ENCODE data around the gene DYNLT2. TPM values are rescaled to one million over a fixed set of nuclear protein-coding genes. Genes with fewer than 3 reads are reported as not detected.

Gene DYNLT2
- total RNA-seq, 1 experiment from 2014 or later, result 1.8 TPM

DNA sequence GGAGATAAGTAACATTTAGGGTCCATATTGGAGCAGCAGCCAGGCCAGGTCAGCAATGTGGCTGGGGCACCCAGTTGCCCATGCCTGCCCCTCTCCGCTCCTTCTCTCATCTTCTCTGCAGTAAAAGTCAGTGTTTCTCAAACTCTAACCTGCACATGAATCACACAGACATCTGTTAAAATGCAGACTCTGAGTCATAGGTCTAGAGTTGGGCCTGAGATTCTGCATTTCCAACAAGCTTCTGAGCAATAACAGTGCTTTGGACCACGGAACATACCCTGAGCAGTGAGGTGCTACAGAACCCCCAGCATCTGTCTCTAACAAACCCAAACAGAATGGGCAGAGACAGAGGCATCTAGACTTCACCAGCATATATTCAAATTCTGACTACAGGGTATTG, 37.2 kb downstream of the DYNLT2 start:
- Mint-ChIP-seq H3K27me3 (ENCODE audit: low read depth) (no peaks in the 10 kb centered on the region), H3K36me3 (ENCODE audit: insufficient read depth in 1 of 3, low read depth in 3 of 3) (peaks cover 10 to 72% (median 67%) of the 10 kb centered on the region in 3 experiments; a peak in 6 of 7 replicates), H3K4me1 (no peaks in the 10 kb centered on the region), H3K27ac (no peak overlapping the region), H3K4me3 (no peak overlapping the region), H3K9me3 (no peaks in the 10 kb centered on the region)
- no peak overlapping the region for H3K4ac ChIP-seq (ENCODE audit: low read depth, low read length)
- no peak overlapping the region for H3K9ac ChIP-seq (ENCODE audit: extremely low read depth, insufficient read length, low read length)
- H2BK12ac ChIP-seq (ENCODE audit: insufficient read length, low read depth, low read length), result no peak overlapping the region
- H2BK20ac ChIP-seq (ENCODE audit: low read depth, low read length, poor library complexity, severe bottlenecking), result no peak overlapping the region
- no peak overlapping the region for H3K56ac ChIP-seq (ENCODE audit: insufficient read length, low read depth, low read length)
- peaks cover 9% of the 10 kb centered on the region for H3K79me1 ChIP-seq (ENCODE audit: insufficient read depth, low read depth, low read length, poor library complexity, severe bottlenecking)
- H4K8ac ChIP-seq (replicated peaks; ENCODE audit: insufficient read length, low read depth, low read length), result no peak overlapping the region
- WGBS (ENCODE audit: extremely low coverage, insufficient read length, low lambda C conversion rate), result no CpG with 5 or more reads among the region's 2 CpGs
- no peak overlapping the region for H2BK5ac ChIP-seq (ENCODE audit: insufficient read length, low read length)
- H3K9me3 ChIP-seq (ENCODE audit: control insufficient read depth, low read depth, low read length), result no peaks in the 10 kb centered on the region
- H2BK120ac ChIP-seq (ENCODE audit: low read depth, low read length, poor library complexity, severe bottlenecking), result no peak overlapping the region
- no peak overlapping the region for H3K27ac ChIP-seq (ENCODE audit: insufficient read length, low read depth, low read length)
- no peak for DNase-seq
- H3K23me2 ChIP-seq (ENCODE audit: insufficient read length, low read depth, low read length, poor library complexity, severe bottlenecking), result no peaks in the 10 kb centered on the region
- H4K5ac ChIP-seq (ENCODE audit: insufficient read length, low read depth, low read length), result no peak overlapping the region
- no peak overlapping the region for H3K18ac ChIP-seq (ENCODE audit: insufficient read length, low read depth, low read length)
- H2AK5ac ChIP-seq (ENCODE audit: insufficient read length, low read length), result no peak overlapping the region
- H3K4me1 ChIP-seq (ENCODE audit: insufficient read depth, low read length), result no peaks in the 10 kb centered on the region
- no peak overlapping the region for H3K14ac ChIP-seq (ENCODE audit: insufficient read depth, low read length)
- H4K91ac ChIP-seq (ENCODE audit: insufficient read length, low read depth, low read length), result no peak overlapping the region
- H2AFZ ChIP-seq (ENCODE audit: low read length), result no peak overlapping the region
- H2BK15ac ChIP-seq (ENCODE audit: low read depth, low read length), result no peak overlapping the region
- no peaks in the 10 kb centered on the region for H4K20me1 ChIP-seq (ENCODE audit: control insufficient read depth, insufficient read depth, insufficient read length)
- no peak for TF ChIP-seq CTCF (conservative IDR thresholded peaks at IDR 0.05)
- H3K79me2 ChIP-seq (ENCODE audit: insufficient read depth, low read length), result no peaks in the 10 kb centered on the region
- no peaks in the 10 kb centered on the region for H3K27me3 ChIP-seq (ENCODE audit: insufficient read depth, low read length)
- H3K4me2 ChIP-seq (ENCODE audit: insufficient read depth, insufficient read length, low read length), result no peak overlapping the region
- no peak overlapping the region for H3T11ph ChIP-seq (ENCODE audit: low read length)
- H3K23ac ChIP-seq (ENCODE audit: insufficient read length, low read depth, low read length), result no peak overlapping the region
